ENCODE results near the gene SERGEF.

SERGEF gene

GRCh38 chr11:17774232-17775034, 238.4 kb downstream of the SERGEF start:
- no peak overlapping the region for H3K4me3 ChIP-seq (ENCODE audit: low read depth, low read length)
- CTCF ChIA-PET = interaction anchor here (1.4 to 2.1 kb wide), 2 partner anchors 43 to 205 kb away, joined by 4 to 8 read pairs; no protein-coding TSS in a partner anchor
- POLR2A ChIA-PET = no interaction called here
- DNase-seq (ENCODE audit: low read depth, low spot score) = no peak
- no peak for TF ChIP-seq CTCF (IDR thresholded peaks at IDR 0.05; ENCODE audit: insufficient read depth, low read length, missing control alignments)

DNA sequence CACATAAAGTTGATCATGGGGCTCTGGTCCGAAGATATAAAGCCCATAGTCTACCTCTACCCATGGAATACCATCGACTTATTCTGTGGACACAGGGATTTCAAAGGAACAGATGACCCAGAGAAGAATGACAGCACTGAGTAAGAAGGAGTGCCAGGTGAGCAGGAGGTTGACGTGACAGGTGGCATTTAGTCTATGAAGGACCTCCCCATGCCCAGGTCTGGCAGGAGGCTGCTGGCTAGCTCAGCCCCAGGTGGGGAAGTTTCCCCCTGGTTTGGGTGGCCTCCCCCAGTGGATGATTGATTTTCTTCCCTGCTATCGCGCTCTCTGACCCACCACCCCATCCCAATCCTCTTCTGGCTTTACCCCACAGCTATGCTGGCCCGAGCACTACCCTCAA, 239.2 kb downstream of the SERGEF start:
- TF ChIP-seq CTCF (IDR thresholded peaks at IDR 0.05; ENCODE audit: insufficient read depth, low read length, missing control alignments) = no peak
- no peak overlapping the region for H3K4me3 ChIP-seq (ENCODE audit: low read depth, low read length)
- no peak for DNase-seq (ENCODE audit: low read depth, low spot score)
- CTCF ChIA-PET = interaction anchor here (0.8 to 2.1 kb wide), 4 partner anchors 42 to 205 kb away, joined by 3 to 8 read pairs (median 4); no protein-coding TSS in a partner anchor
- POLR2A ChIA-PET = no interaction called here

GRCh38 chr11:17772704-17773600, 239.9 kb downstream of the SERGEF start:
- ChIA-PET POLR2A (no interaction called here), CTCF (interaction anchor here (0.8 to 2.1 kb wide), 4 partner anchors 42 to 206 kb away, joined by 3 to 8 read pairs (median 4); no protein-coding TSS in a partner anchor)
- DNase-seq (ENCODE audit: low read depth, low spot score) = no peak
- no peak for TF ChIP-seq CTCF (IDR thresholded peaks at IDR 0.05; ENCODE audit: insufficient read depth, low read length, missing control alignments)
- H3K4me3 ChIP-seq (ENCODE audit: low read depth, low read length) = no peak overlapping the region

GRCh38 chr11:17771841-17772401, 240.9 kb downstream of the SERGEF start:
- ChIA-PET POLR2A (no interaction called here), CTCF (interaction anchor here (2.5 to 6.0 kb wide), 2 partner anchors 201 to 208 kb away, joined by 12 to 53 read pairs; no protein-coding TSS in a partner anchor)
- no peak for TF ChIP-seq CTCF (IDR thresholded peaks at IDR 0.05; ENCODE audit: insufficient read depth, low read length, missing control alignments)
- no peak for DNase-seq (ENCODE audit: low read depth, low spot score)
- H3K4me3 ChIP-seq (ENCODE audit: low read depth, low read length) = no peak overlapping the region

- no peak overlapping the region for H3K4me3 ChIP-seq (ENCODE audit: low read depth, low read length)
- ChIA-PET CTCF (interaction anchor here (1.0 to 6.0 kb wide), 5 partner anchors 11 to 208 kb away, joined by 3 to 53 read pairs (median 4); no protein-coding TSS in a partner anchor), POLR2A (no interaction called here)
- no peak for DNase-seq (ENCODE audit: low read depth, low spot score)
- TF ChIP-seq CTCF (IDR thresholded peaks at IDR 0.05; ENCODE audit: insufficient read depth, low read length, missing control alignments) = no peak
Measured at GRCh38 chr11:17771415-17771814, 241.4 kb downstream of the SERGEF start.

All from AG04449 (cell line).